PC-3 (cell line): ENCODE results near the gene MYO18A.

Source experiments
- EZH2 ChIP-seq: fragments of 300-600 bp; sonication (generic); IDR thresholded peaks from one replicate; pipeline ENCODE4 v1.6.1; 2017; ENCODE audit warnings: antibody characterized with exemption, mild to moderate bottlenecking, low read length; ENCODE audit not compliant: unreplicated experiment
- TF ChIP-seq, protein P1 (sequence below): fragments of 300-600 bp; sonication (generic); conservative IDR thresholded peaks from 2 replicates; pipeline ENCODE4 v1.5.1; 2017; ENCODE audit warnings: antibody characterized with exemption, low read depth, mild to moderate bottlenecking, low read length

- TF ChIP-seq, protein P1, sequence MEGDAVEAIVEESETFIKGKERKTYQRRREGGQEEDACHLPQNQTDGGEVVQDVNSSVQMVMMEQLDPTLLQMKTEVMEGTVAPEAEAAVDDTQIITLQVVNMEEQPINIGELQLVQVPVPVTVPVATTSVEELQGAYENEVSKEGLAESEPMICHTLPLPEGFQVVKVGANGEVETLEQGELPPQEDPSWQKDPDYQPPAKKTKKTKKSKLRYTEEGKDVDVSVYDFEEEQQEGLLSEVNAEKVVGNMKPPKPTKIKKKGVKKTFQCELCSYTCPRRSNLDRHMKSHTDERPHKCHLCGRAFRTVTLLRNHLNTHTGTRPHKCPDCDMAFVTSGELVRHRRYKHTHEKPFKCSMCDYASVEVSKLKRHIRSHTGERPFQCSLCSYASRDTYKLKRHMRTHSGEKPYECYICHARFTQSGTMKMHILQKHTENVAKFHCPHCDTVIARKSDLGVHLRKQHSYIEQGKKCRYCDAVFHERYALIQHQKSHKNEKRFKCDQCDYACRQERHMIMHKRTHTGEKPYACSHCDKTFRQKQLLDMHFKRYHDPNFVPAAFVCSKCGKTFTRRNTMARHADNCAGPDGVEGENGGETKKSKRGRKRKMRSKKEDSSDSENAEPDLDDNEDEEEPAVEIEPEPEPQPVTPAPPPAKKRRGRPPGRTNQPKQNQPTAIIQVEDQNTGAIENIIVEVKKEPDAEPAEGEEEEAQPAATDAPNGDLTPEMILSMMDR: no peak
- TF ChIP-seq EZH2: no peak
These were observed 66.9 kb downstream of the MYO18A start for GRCh38 chr17:29113334-29113733.
